GM23248 (cell line): ENCODE data around the gene RPL7A.

Source experiments
- EZH2 ChIP-seq: fragments of 200-600 bp; sonication (generic); IDR thresholded peaks from 2 replicates; pipeline ENCODE4 v1.6.1; 2018; ENCODE audit warnings: antibody characterized with exemption, mild to moderate bottlenecking; ENCODE audit not compliant: insufficient read depth, poor library complexity, severe bottlenecking
- EZH2phosphoT487 ChIP-seq: fragments of 200-600 bp; sonication (generic); IDR thresholded peaks from 2 replicates; pipeline ENCODE4 v1.6.1; 2018; ENCODE audit warnings: antibody characterized with exemption, moderate library complexity, mild to moderate bottlenecking, low read depth; ENCODE audit not compliant: insufficient read depth

DNA sequence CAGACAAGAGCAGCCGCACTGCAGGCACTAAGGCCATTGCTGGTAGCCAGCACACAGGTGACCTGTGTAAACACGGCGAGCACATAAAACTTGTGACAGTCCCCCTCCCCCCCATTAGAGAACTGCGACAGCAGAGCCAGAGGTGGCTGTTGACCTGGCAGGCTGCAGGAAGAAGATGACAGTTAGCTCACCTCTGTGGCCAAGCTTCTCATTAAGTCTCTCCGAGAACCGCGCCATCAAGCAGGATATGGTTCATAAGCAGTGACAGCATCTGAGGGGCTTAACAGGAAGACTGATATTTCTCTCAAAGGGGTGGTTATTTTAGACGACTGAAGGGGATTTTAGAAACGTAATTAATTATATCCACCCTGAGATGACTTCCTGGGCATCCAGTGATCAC is 22.7 kb downstream of the RPL7A start:
- TF ChIP-seq EZH2 = no peak
- TF ChIP-seq EZH2phosphoT487 = no peak
